H1 (cell line): ENCODE results near the gene GPR141. TPM values are rescaled to one million over a fixed set of nuclear protein-coding genes. Genes with fewer than 3 reads are reported as not detected.

Experiments
- CTCF ChIA-PET: fragments of 300-600 bp; sonication (Branson Sonifier 250); formaldehyde crosslinking; loops from one replicate; lab custom pipeline; 2021; ENCODE audit not compliant: partially characterized antibody; lab: Charles Lee
- POLR2A ChIA-PET: fragments of 300-600 bp; sonication (Branson Sonifier 250); formaldehyde crosslinking; loops from one replicate; lab custom pipeline; 2021; ENCODE audit warnings: inconsistent platforms; ENCODE audit not compliant: partially characterized antibody; lab: Charles Lee
- DNase-seq, 2 experiments: peaks; one replicate each; pipeline versions ENCODE4 v3.0.0 to v3.0.0-alpha.2; 2010 to 2022; ENCODE audit warnings: low spot score in 2 of 2, low read depth in 1 of 2, mixed read lengths in 1 of 2
- FAIRE-seq: peaks from 2 replicates; lab custom pipeline; 2011; peaks lifted over from hg19 to GRCh38; lab: Jason Lieb, UNC
- H2AFZ ChIP-seq: 2 replicates; pipeline ENCODE4 v1.8.1; 2012; ENCODE audit warnings: low read length, inconsistent platforms
- H2AK5ac ChIP-seq: 2 replicates; pipeline ENCODE4 v1.6.1; 2013; ENCODE audit warnings: low read depth, low read length
- H2BK120ac ChIP-seq: replicated peaks from 2 replicates; pipeline ENCODE3; 2013; ENCODE audit warnings: low read depth, low read length, inconsistent platforms
- H2BK12ac ChIP-seq: 2 replicates; pipeline ENCODE4 v1.6.1; 2013; ENCODE audit warnings: low read depth, low read length
- H2BK15ac ChIP-seq: 2 replicates; pipeline ENCODE4 v1.6.1; 2013; ENCODE audit warnings: low read length
- H2BK20ac ChIP-seq: 2 replicates; pipeline ENCODE4 v1.6.1; 2013; ENCODE audit warnings: low read length
- H2BK5ac ChIP-seq: 2 replicates; pipeline ENCODE4 v1.6.1; 2013; ENCODE audit warnings: low read depth, low read length
- H3K14ac ChIP-seq: 2 replicates; pipeline ENCODE4 v1.6.1; 2013; ENCODE audit warnings: inconsistent platforms; ENCODE audit not compliant: insufficient read length
- H3K18ac ChIP-seq: 2 replicates; pipeline ENCODE4 v1.6.1; 2013; ENCODE audit warnings: low read length; ENCODE audit errors: extremely low read depth
- H3K23ac ChIP-seq: 2 replicates; pipeline ENCODE4 v1.6.1; 2013; ENCODE audit warnings: inconsistent platforms; ENCODE audit not compliant: insufficient read length
- H3K23me2 ChIP-seq: 2 replicates; pipeline ENCODE4 v1.6.1; 2013; ENCODE audit warnings: low read depth, low read length
- H3K27ac ChIP-seq: 2 replicates; pipeline ENCODE4 v1.6.1; 2011; ENCODE audit warnings: low read depth, low read length, inconsistent platforms
- H3K27me3 ChIP-seq, 4 experiments: replicated peaks in 1 of 4; 1 replicate in 1 of 4; 2 replicates in 3 of 4; pipeline versions ENCODE4 v1.6.1 to v1.8.1; 2011 to 2013; ENCODE audit warnings: low read length in 3 of 4, mild to moderate bottlenecking in 3 of 4, inconsistent platforms in 2 of 4, mixed read lengths in 2 of 4, moderate library complexity in 1 of 4; ENCODE audit not compliant: control insufficient read depth in 3 of 4, insufficient read depth in 3 of 4; ENCODE audit errors: extremely low read depth in 1 of 4
- H3K36me3 ChIP-seq, 4 experiments: 2 replicates each; pipeline versions ENCODE4 v1.6.1 to v1.8.1; 2011 to 2013; ENCODE audit warnings: mild to moderate bottlenecking in 4 of 4, low read length in 3 of 4, moderate library complexity in 2 of 4, control low read depth in 1 of 4, inconsistent platforms in 1 of 4; ENCODE audit not compliant: insufficient read depth in 4 of 4, control insufficient read depth in 2 of 4
- H3K4ac ChIP-seq: replicated peaks from 2 replicates; pipeline ENCODE3; 2013; ENCODE audit warnings: low read length, low read depth, mixed read lengths, inconsistent platforms; ENCODE audit not compliant: insufficient read length
- H3K4me1 ChIP-seq, 4 experiments: replicated peaks in 1 of 4; 1 replicate in 1 of 4; 2 replicates in 3 of 4; pipeline versions ENCODE4 v1.6.1 to v1.8.1; 2011 to 2013; ENCODE audit warnings: low read length in 3 of 4, inconsistent platforms in 2 of 4, mixed read lengths in 1 of 4; ENCODE audit not compliant: insufficient read depth in 4 of 4, control insufficient read depth in 3 of 4
- H3K4me2 ChIP-seq, 2 experiments: 2 replicates each; pipeline versions ENCODE4 v1.6.1 to v1.8.1; 2011 to 2013; ENCODE audit warnings: low read depth in 2 of 2, low read length in 2 of 2, control low read depth in 1 of 2, inconsistent platforms in 1 of 2, mild to moderate bottlenecking in 1 of 2; ENCODE audit not compliant: insufficient read depth in 1 of 2
- H3K4me3 ChIP-seq, 4 experiments: fragments of 200-600, 300-600 bp in 1 of 4; sonication (generic), shearing (Covaris generic), sonication (Bioruptor Twin) in 1 of 4; 2 replicates each; pipeline versions ENCODE4 v1.5.1 to v1.8.1; 2011 to 2016; ENCODE audit warnings: low read length in 4 of 4, low read depth in 3 of 4, control low read depth in 2 of 4, inconsistent platforms in 2 of 4, mild to moderate bottlenecking in 2 of 4, mixed read lengths in 1 of 4, moderate library complexity in 1 of 4; ENCODE audit not compliant: insufficient read depth in 2 of 4; ENCODE audit errors: extremely low read depth in 1 of 4
- H3K56ac ChIP-seq: replicated peaks from 2 replicates; pipeline ENCODE3; 2013; ENCODE audit warnings: low read depth, mild to moderate bottlenecking, mixed read lengths, low read length, inconsistent platforms; ENCODE audit not compliant: insufficient read length
- H3K79me1 ChIP-seq: 2 replicates; pipeline ENCODE4 v1.6.1; 2013; ENCODE audit warnings: low read depth, low read length, control low read depth
- H3K79me2 ChIP-seq, 2 experiments: 2 replicates each; pipeline versions ENCODE4 v1.6.1 to v1.8.1; 2012 to 2013; ENCODE audit warnings: low read length in 2 of 2, mild to moderate bottlenecking in 2 of 2, inconsistent platforms in 1 of 2; ENCODE audit not compliant: insufficient read depth in 2 of 2, control insufficient read depth in 1 of 2
- H3K9ac ChIP-seq, 4 experiments: replicated peaks in 1 of 4; 1 replicate in 1 of 4; 2 replicates in 3 of 4; pipeline versions ENCODE4 v1.6.1 to v1.8.1; 2011 to 2013; ENCODE audit warnings: low read depth in 3 of 4, low read length in 3 of 4, control low read depth in 2 of 4, mild to moderate bottlenecking in 2 of 4, moderate library complexity in 2 of 4, inconsistent platforms in 1 of 4; ENCODE audit errors: extremely low read depth in 1 of 4
- H3K9me3 ChIP-seq, 2 experiments: 2 replicates each; pipeline versions ENCODE4 v1.6.1 to v1.8.1; 2012 to 2013; ENCODE audit warnings: mild to moderate bottlenecking in 2 of 2, moderate library complexity in 2 of 2, control low read depth in 1 of 2, inconsistent platforms in 1 of 2, low read depth in 1 of 2, low read length in 1 of 2, mixed read lengths in 1 of 2; ENCODE audit not compliant: insufficient read depth in 2 of 2
- H4K20me1 ChIP-seq, 2 experiments: replicated peaks in 1 of 2; 2 replicates each; pipeline versions ENCODE3 to v1.8.1; 2011 to 2013; ENCODE audit warnings: inconsistent platforms in 2 of 2, low read length in 2 of 2, mild to moderate bottlenecking in 1 of 2; ENCODE audit not compliant: insufficient read depth in 2 of 2, control insufficient read depth in 1 of 2
- H4K5ac ChIP-seq: 2 replicates; pipeline ENCODE4 v1.6.1; 2013; ENCODE audit warnings: low read length, low read depth, mixed read lengths, inconsistent platforms; ENCODE audit not compliant: insufficient read length
- H4K8ac ChIP-seq: 2 replicates; pipeline ENCODE4 v1.8.0; 2013; ENCODE audit warnings: mild to moderate bottlenecking, moderate library complexity, low read length, inconsistent platforms; ENCODE audit not compliant: insufficient read depth; ENCODE audit errors: extremely low read depth
- H4K91ac ChIP-seq: replicated peaks from 2 replicates; pipeline ENCODE3; 2013; ENCODE audit warnings: low read length, mixed read lengths, inconsistent platforms; ENCODE audit not compliant: insufficient read length
- RBBP5 ChIP-seq: IDR thresholded peaks from 2 replicates; pipeline ENCODE4 v1.7.1; 2012; ENCODE audit warnings: low read depth, mild to moderate bottlenecking, inconsistent platforms, low read length, moderate library complexity, borderline replicate concordance
- RXRA ChIP-seq: IDR thresholded peaks from 2 replicates; pipeline ENCODE4 v1.6.1; 2011; ENCODE audit warnings: low read depth, mild to moderate bottlenecking, low read length, moderate library complexity; ENCODE audit not compliant: insufficient read depth
- SIN3A ChIP-seq, 2 experiments: IDR thresholded peaks in 1 of 2; conservative IDR thresholded peaks in 1 of 2; 2 replicates each; pipeline ENCODE4 v1.6.1; 2011 to 2012; ENCODE audit warnings: low read length in 2 of 2, improper control_type of control experiment in 1 of 2, low read depth in 1 of 2, mild to moderate bottlenecking in 1 of 2
- SIX5 ChIP-seq: IDR thresholded peaks from 2 replicates; pipeline ENCODE4 v1.6.1; 2011; ENCODE audit warnings: mild to moderate bottlenecking, low read depth, low read length
- ZNF274 ChIP-seq: IDR thresholded peaks from 2 replicates; pipeline ENCODE4 v1.7.0; 2012; ENCODE audit warnings: low read length, borderline replicate concordance; ENCODE audit errors: extremely low read depth
- WGBS, 2 experiments: shearing (Covaris generic) in 1 of 2; methylation state at CpG; one replicate each; pipeline versions ENCODE4 v1.1.6 to v1.1.7; 2013 to 2015; ENCODE audit warnings: low lambda C conversion rate in 2 of 2, mixed read lengths in 2 of 2, inconsistent platforms in 1 of 2, low coverage in 1 of 2, missing lambda C conversion rate in 1 of 2; ENCODE audit not compliant: insufficient replicate concordance in 2 of 2, insufficient coverage in 1 of 2, insufficient read length in 1 of 2; ENCODE audit errors: extremely low coverage in 1 of 2, missing lambda C conversion rate in 1 of 2; 5-methylcytosine and 5-hydroxymethylcytosine counted together
- long read RNA-seq, 2 experiments: library from RNA in 1 of 2; library from capped mRNA in 1 of 2; stranded (forward); transcript quantifications; one replicate each; pipeline ENCODE4 v2.0.0, GENCODE V29; 2021; ENCODE audit warnings: inconsistent platforms in 1 of 2
- polyA minus RNA-seq, 3 experiments: library from RNA; depleted of rRNA, polyadenylated mRNA; stranded (reverse); fragments of >200 nt; gene quantifications; 1 replicate in 2 of 3; 2 replicates in 1 of 3; pipeline ENCODE4 v1.2.3, GENCODE V29; 2011
- polyA plus RNA-seq, 7 experiments: library from polyadenylated mRNA; depleted of rRNA in 3 of 7; stranded (reverse) in 5 of 7; unstranded in 2 of 7; fragments of >200 nt in 5 of 7; fragments of 200-250 nt in 2 of 7; gene quantifications; 1 replicate in 5 of 7; 2 replicates in 1 of 7; 4 replicates in 1 of 7; pipeline versions ENCODE4 v1.2.1 to v1.2.3, GENCODE V29; 2011 to 2013; ENCODE audit warnings: missing spikeins in 2 of 7, mixed read lengths in 2 of 7
- total RNA-seq: library from RNA; stranded (reverse); fragmentation: NEBNext Ultra II Directional; extraction: Animal tissue kit (Norgen Biotek cat#: 25700); gene quantifications from 2 replicates; pipeline ENCODE4 v1.2.1, GENCODE V29; 2021

GPR141 gene, protein sequence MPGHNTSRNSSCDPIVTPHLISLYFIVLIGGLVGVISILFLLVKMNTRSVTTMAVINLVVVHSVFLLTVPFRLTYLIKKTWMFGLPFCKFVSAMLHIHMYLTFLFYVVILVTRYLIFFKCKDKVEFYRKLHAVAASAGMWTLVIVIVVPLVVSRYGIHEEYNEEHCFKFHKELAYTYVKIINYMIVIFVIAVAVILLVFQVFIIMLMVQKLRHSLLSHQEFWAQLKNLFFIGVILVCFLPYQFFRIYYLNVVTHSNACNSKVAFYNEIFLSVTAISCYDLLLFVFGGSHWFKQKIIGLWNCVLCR
- 0.25 and 0.45 TPM in 2 replicates for total RNA-seq
- 0.71 and 1.0 TPM in 2 replicates for polyA plus RNA-seq (2011; rRNA removed)
- 0.74 TPM for polyA plus RNA-seq (2011; cell fraction: cytosol; rRNA removed)
- polyA plus RNA-seq (2011; cell fraction: nucleus; rRNA removed), result 1.8 TPM
- polyA plus RNA-seq (2012, experiment 1 of 2), result 0.28 to 0.93 TPM (median 0.81 TPM) in 4 replicates
- polyA plus RNA-seq (2012, experiment 2 of 2), result not detected
- polyA plus RNA-seq (2013, experiment 1 of 2), result 0.49 TPM
- 0.77 TPM for polyA plus RNA-seq (2013, experiment 2 of 2)
- polyA minus RNA-seq (2011; rRNA and poly(A)+ RNA removed), result 10.0 and 11.1 TPM in 2 replicates
- polyA minus RNA-seq (2011; cell fraction: cytosol; rRNA and poly(A)+ RNA removed), result 1.3 TPM
- polyA minus RNA-seq (2011; cell fraction: nucleus; rRNA and poly(A)+ RNA removed), result 28.5 TPM
- long read RNA-seq, experiment 1, result 0 reads
- long read RNA-seq, experiment 2, result 0 reads

DNA sequence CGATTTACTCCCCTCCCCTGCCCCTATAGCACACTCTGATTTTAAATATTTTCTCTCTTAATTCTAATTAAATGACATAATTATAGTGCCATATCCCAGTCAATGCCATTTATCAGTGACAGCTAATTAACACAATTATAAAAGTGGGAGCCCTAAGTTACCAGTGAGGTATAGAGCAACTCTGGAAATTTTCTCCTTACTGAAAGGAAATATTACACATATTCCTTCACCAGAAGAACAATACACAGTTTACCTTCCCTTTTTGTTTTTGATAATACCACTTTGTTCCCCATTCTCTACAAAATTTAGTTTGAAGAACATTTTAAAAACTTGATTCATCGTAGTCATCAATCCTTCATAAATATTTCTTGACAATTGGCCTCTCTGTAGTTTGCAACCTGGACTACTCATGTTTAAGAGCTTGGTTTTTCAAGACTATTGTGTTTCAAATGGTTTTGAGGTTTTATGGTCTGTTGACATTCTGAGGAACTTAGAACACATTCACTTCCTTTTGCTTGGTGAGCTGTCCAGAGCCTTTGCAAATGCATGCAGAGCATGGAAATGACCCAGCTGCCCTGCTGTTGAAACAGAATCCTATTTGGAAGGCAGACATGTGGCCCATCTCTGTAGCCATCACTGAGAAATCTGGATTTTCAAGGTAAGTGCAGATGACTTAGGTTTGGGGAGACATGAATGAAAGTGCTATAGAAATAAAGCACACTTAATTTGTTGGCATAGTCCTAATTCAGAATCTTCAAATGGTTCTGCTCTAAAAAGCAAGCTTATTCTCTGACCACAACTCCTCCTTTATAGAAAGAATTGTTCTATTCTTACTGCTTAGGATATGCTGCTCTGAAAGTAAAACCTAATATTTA, at the start of gene GPR141:
Gene GPR141, plus strand, starts transcription at position 521 of the 875 bp plus-strand sequence. CDS start 56,628 bp downstream, outside the sequence.
- Histone ChIP-seq H3K79me1 (no peaks in the 10 kb centered on the region), H3K79me2 (no peaks in the 10 kb centered on the region), H3K4me1 (peaks cover 0 to 6% (median 2%) of the 10 kb centered on the region in 4 experiments; a peak in 2 of 7 replicates), H4K20me1 (no peaks in the 10 kb centered on the region), H3K18ac (0 out of 2 replicates have a peak within 1 kb of the TSS, but pooled peaks have one; percentile 34), H3K14ac (no peak within 1 kb of the TSS), H3K9me3 (no peaks in the 10 kb centered on the region)
- POLR2A ChIA-PET, result no interaction called here
- TF ChIP-seq ZNF274, result no peak
- no peak for TF ChIP-seq SIN3A (conservative IDR thresholded peaks at IDR 0.05 in 1 of 2, IDR thresholded peaks at IDR 0.05 in 1 of 2; ENCODE audit: low read depth in 1 of 2, low read length in 2 of 2)
- TF ChIP-seq RBBP5, result no peak
- TF ChIP-seq SIX5, result no peak
- TF ChIP-seq RXRA, result no peak
- TF ChIP-seq, all 59 proteins: peak for 0
- Histone ChIP-seq H3K27ac (no peak within 1 kb of the TSS), H3K9ac (no peak within 1 kb of the TSS), H3K4ac (no peak within 1 kb of the TSS), H2BK5ac (no peak within 1 kb of the TSS), H4K5ac (no peak within 1 kb of the TSS), H2BK12ac (no peak within 1 kb of the TSS), H3K27me3 (no peaks in the 10 kb centered on the region), H4K91ac (peak within 1 kb of the TSS; percentile 65), H2BK15ac (no peak within 1 kb of the TSS), H3K23ac (no peak within 1 kb of the TSS), H2AK5ac (no peak within 1 kb of the TSS), H3K23me2 (no peaks in the 10 kb centered on the region), H2BK120ac (no peak within 1 kb of the TSS), H2AFZ (no peak within 1 kb of the TSS), H3K4me3 (no peak within 1 kb of the TSS), H3K36me3 (no peaks in the 10 kb centered on the region), H3K56ac (no peak within 1 kb of the TSS), H3K4me2 (0 out of 4 replicates have a peak within 1 kb of the TSS, but pooled peaks of 1 of the 2 experiments have one; percentile 3), H4K8ac (no peak within 1 kb of the TSS), H2BK20ac (no peak within 1 kb of the TSS)
- 87% methylated on average over 2 of the region's 2 CpGs; no CpG with 5 or more reads in 1 of the 2 experiments for WGBS, 2 experiments
- peak in 1 of 2 experiments; percentile 3 for DNase-seq
- peak; percentile 28 for FAIRE-seq
- CTCF ChIA-PET, result interaction anchor here (0.8 to 1.6 kb wide), 6 partner anchors 11 to 188 kb away, joined by 3 to 6 read pairs (median 3); no protein-coding TSS in a partner anchor
